Lung (tissue), 12 donors: ENCODE measurements around the gene KCTD11. TPM values are rescaled to one million over a fixed set of nuclear protein-coding genes. Genes with fewer than 3 reads are reported as not detected.
"Not testable (repeated sequence)": the region's sequence is repeated elsewhere in the genome, so short reads cannot be mapped to it uniquely, and the experiment has no call there.

Experiments used
- ATAC-seq: fragments of 200-7000 bp; cut with Tn5 transposase; one replicate; pipeline ENCODE4 v1.9.1; 2020; ENCODE audit warnings: moderate number of reproducible peaks; ENCODE audit not compliant: insufficient read depth, low FRiP score
- DNase-seq, 3 donors: peaks; one replicate each; pipeline ENCODE4 v3.0.0-alpha.2; 2013 to 2017
- H3K27ac ChIP-seq, 2 donors: one replicate each; pipeline ENCODE4 v1.5.1; 2013; ENCODE audit warnings: mild to moderate bottlenecking in 2 of 2, moderate library complexity in 2 of 2, control low read depth in 1 of 2, inconsistent platforms in 1 of 2, low read depth in 1 of 2, low read length in 1 of 2
- H3K27me3 ChIP-seq, 3 donors: one replicate each; pipeline ENCODE4 v1.5.1; 2013; ENCODE audit warnings: low read length in 2 of 3; ENCODE audit not compliant: control insufficient read depth in 3 of 3, insufficient read depth in 3 of 3
- H3K36me3 ChIP-seq, 4 donors: one replicate each; pipeline ENCODE4 v1.5.1; 2013; ENCODE audit warnings: low read length in 4 of 4, mild to moderate bottlenecking in 1 of 4, moderate library complexity in 1 of 4; ENCODE audit not compliant: control insufficient read depth in 4 of 4, insufficient read depth in 4 of 4
- H3K4me1 ChIP-seq, 5 donors: one replicate each; pipeline ENCODE4 v1.5.1; 2013; ENCODE audit warnings: low read length in 5 of 5, mild to moderate bottlenecking in 2 of 5, moderate library complexity in 1 of 5; ENCODE audit not compliant: control insufficient read depth in 5 of 5, insufficient read depth in 5 of 5
- H3K4me3 ChIP-seq: one replicate; pipeline ENCODE4 v1.5.1; 2013; ENCODE audit warnings: mild to moderate bottlenecking, control low read depth, moderate library complexity
- H3K9ac ChIP-seq, 2 donors: one replicate each; pipeline ENCODE4 v1.5.1; 2013; ENCODE audit warnings: low read length in 2 of 2, control low read depth in 1 of 2; ENCODE audit not compliant: insufficient read depth in 1 of 2
- H3K9me3 ChIP-seq, 4 donors: one replicate each; pipeline ENCODE4 v1.5.1; 2013; ENCODE audit warnings: low read length in 3 of 4, mild to moderate bottlenecking in 1 of 4, moderate library complexity in 1 of 4; ENCODE audit not compliant: control insufficient read depth in 4 of 4, insufficient read depth in 3 of 4
- WGBS, 2 donors: extraction: QIAGEN DNeasy Blood & Tissue Kit; methylation state at CpG; one replicate each; pipeline ENCODE4 v1.1.7; 2013; 5-methylcytosine and 5-hydroxymethylcytosine counted together
- polyA plus RNA-seq, 2 donors: library from polyadenylated mRNA; stranded (reverse); fragments of 200-250 nt; gene quantifications; one replicate each; pipeline ENCODE4 v1.2.1, GENCODE V29; 2013
- total RNA-seq, 2 donors: library from RNA; depleted of rRNA in 1 of 2; stranded (reverse); fragments of >200 nt in 1 of 2; gene quantifications; one replicate each; pipeline ENCODE4 v1.2.1, GENCODE V29; 2014 to 2021
- TF ChIP-seq, protein P1 (sequence below): IDR thresholded peaks from 2 replicates; pipeline ENCODE4 v1.5.1; 2012; ENCODE audit warnings: mild to moderate bottlenecking; ENCODE audit errors: control extremely low read depth, extremely low read depth
- donor health status: control.
- donor health status: control.
- donor health status: Bipolar disorder and iron deficiency.
- donor health status: healthy.
- donor health status: DM: yes; HTN: yes; CAD: no.

Gene KCTD11
- total and polyA plus RNA-seq, 4 donors, result 5.9 to 14.9 (median 12.6) TPM

GRCh38 chr17:7332111-7332510, 19.9 kb upstream of the KCTD11 start:
- H3K36me3 ChIP-seq, result no peaks in the 10 kb centered on the region
- 46 to 53% methylated on average over 7 of the region's 7 CpGs for WGBS, 2 donors
- H3K27me3 ChIP-seq, result peaks cover 0 to 2% (median 0%) of the 10 kb centered on the region in 3 donors
- H3K27ac ChIP-seq, result no peak overlapping the region
- H3K4me1 ChIP-seq, result peaks cover 0 to 18% (median 4%) of the 10 kb centered on the region in 5 donors
- no peak overlapping the region for H3K4me3 ChIP-seq
- no peak for ATAC-seq
- TF ChIP-seq, protein P1, sequence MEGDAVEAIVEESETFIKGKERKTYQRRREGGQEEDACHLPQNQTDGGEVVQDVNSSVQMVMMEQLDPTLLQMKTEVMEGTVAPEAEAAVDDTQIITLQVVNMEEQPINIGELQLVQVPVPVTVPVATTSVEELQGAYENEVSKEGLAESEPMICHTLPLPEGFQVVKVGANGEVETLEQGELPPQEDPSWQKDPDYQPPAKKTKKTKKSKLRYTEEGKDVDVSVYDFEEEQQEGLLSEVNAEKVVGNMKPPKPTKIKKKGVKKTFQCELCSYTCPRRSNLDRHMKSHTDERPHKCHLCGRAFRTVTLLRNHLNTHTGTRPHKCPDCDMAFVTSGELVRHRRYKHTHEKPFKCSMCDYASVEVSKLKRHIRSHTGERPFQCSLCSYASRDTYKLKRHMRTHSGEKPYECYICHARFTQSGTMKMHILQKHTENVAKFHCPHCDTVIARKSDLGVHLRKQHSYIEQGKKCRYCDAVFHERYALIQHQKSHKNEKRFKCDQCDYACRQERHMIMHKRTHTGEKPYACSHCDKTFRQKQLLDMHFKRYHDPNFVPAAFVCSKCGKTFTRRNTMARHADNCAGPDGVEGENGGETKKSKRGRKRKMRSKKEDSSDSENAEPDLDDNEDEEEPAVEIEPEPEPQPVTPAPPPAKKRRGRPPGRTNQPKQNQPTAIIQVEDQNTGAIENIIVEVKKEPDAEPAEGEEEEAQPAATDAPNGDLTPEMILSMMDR, result no peak
- DNase-seq, result no peak
- H3K9me3 ChIP-seq, result no peaks in the 10 kb centered on the region
- H3K9ac ChIP-seq, result no peak overlapping the region

DNA sequence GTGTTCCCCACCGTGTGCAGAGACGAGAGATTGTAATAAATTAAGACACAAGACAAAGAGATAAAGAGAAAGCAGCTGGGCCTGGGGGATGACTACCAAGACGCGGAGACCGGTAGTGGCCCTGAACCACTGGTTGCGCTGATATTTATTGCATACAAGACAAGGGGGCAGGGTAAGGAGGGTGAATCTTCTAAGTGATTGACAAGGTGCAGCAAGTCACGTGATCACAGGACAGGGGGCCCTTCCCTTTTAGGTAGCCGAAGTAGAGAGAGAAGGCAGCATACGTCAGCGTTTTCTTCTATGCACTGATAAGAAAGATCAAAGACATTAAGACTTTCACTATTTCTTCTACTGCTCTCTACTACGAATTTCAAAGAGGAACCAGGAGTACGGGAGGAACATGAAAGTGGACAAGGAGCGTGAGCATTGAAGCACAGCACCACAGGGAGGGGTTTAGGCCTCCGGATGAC, 19.3 kb upstream of the KCTD11 start:
- H3K36me3 ChIP-seq, ATAC-seq, H3K9me3 ChIP-seq, H3K27me3 ChIP-seq, H3K27ac ChIP-seq, H3K9ac ChIP-seq, DNase-seq, H3K4me3 ChIP-seq: not testable (repeated sequence)
- H3K4me1 ChIP-seq, result peaks cover 0 to 16% (median 4%) of the 10 kb centered on the region in 5 donors
- WGBS, 2 donors, result 39 to 43% methylated on average over 14 of the region's 14 CpGs

DNA sequence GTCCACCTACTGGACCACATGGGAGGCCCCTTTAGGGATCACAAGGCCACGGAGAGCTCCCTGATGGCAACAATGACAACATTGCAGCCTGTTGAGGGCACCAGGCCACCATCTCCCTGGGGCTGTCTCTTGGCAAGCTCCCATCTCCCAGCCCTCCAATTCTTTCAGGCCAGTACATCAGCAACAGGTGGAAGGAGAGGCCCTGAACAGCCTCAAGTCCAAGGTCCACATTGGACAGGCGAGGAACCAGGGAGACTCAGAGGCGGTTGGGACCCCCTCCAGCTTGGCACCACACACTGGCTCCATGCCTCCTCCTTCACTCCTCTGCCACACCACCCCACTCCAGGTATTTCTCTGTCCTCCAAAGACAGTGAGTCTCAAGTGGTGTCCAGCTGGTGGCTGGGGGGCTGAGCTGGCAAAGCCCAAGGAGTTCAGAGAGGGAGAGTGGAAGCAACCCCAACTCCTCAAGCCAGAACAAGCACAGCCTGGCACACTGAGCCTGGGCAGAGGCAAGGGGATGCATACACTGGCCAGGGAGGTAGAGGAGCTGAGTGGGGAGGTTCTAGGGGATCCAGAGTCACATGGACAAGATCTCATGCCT, 16.9 kb upstream of the KCTD11 start:
- TF ChIP-seq, protein P1, result no peak
- Histone ChIP-seq H3K27me3 (peaks cover 0 to 3% (median 0%) of the 10 kb centered on the region in 3 donors), H3K4me1 (peaks cover 0 to 5% (median 3%) of the 10 kb centered on the region in 5 donors), H3K9me3 (no peaks in the 10 kb centered on the region), H3K27ac (no peak overlapping the region), H3K36me3 (no peaks in the 10 kb centered on the region), H3K9ac (no peak overlapping the region), H3K4me3 (no peak overlapping the region)
- ATAC-seq (no peak), DNase-seq (no peak)
- 91 to 92% methylated on average over 3 of the region's 3 CpGs for WGBS, 2 donors

DNA sequence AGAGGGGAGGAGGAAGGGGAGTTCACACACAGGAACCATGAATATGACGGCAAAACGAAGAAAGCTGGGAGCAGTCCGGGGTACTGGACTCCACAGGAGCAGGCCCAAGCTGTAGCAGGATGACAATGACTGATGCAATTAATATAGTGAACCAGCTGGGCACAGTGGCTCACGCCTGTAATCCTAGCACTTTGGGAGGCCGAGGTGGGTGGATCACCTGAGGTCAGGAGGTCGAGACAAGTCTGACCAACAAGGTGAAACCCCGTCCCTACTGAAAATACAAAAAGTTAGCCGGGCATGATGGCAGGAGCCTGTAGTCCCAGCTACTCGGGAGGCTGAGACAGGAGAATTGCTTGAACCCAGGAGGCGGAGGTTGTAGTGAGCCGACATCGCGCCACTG, 16.2 kb upstream of the KCTD11 start:
- H3K4me1 ChIP-seq, H3K27me3 ChIP-seq, ATAC-seq, DNase-seq, H3K4me3 ChIP-seq, H3K9ac ChIP-seq, H3K9me3 ChIP-seq, H3K36me3 ChIP-seq, H3K27ac ChIP-seq: not testable (repeated sequence)
- 83 to 85% methylated on average over 13 of the region's 13 CpGs for WGBS, 2 donors
